Right lobe of liver (tissue), 6 donors: Measurements from ENCODE around the gene KAT2A. TPM values are rescaled to one million over a fixed set of nuclear protein-coding genes. Genes with fewer than 3 reads are reported as not detected.

Experiments
- ATAC-seq, 4 donors: fragments of 200-7000 bp; cut with Tn5 transposase; one replicate each; pipeline ENCODE4 v1.9.1; 2020; ENCODE audit warnings: mild to moderate bottlenecking in 4 of 4, moderate library complexity in 4 of 4
- DNase-seq, 3 donors: peaks; one replicate each; pipeline ENCODE4 v3.0.0-alpha.2; 2020
- H3K27ac ChIP-seq, 3 donors: fragments of 200-600 bp; one replicate each; pipeline ENCODE4 v1.8.0; 2022
- H3K27me3 ChIP-seq, 2 donors: fragments of 200-600 bp; one replicate each; pipeline ENCODE4 v1.8.0; 2022
- H3K36me3 ChIP-seq, 4 donors: fragments of 200-600 bp; sonication (generic) in 1 of 4; one replicate each; pipeline versions ENCODE4 v1.5.1 to v1.8.0; 2017 to 2022; ENCODE audit warnings: control low read depth in 1 of 4
- H3K4me1 ChIP-seq, 4 donors: fragments of 200-600 bp; sonication (generic) in 1 of 4; one replicate each; pipeline versions ENCODE4 v1.5.1 to v1.8.0; 2017 to 2022; ENCODE audit warnings: control low read depth in 1 of 4
- H3K4me3 ChIP-seq, 3 donors: fragments of 200-600 bp; one replicate each; pipeline ENCODE4 v1.8.0; 2022
- H3K9me3 ChIP-seq, 4 donors: fragments of 200-600 bp; sonication (generic) in 1 of 4; one replicate each; pipeline versions ENCODE4 v1.5.1 to v1.8.0; 2017 to 2022; ENCODE audit warnings: control low read depth in 1 of 4
- CTCF ChIP-seq, 4 donors: fragments of 200-600 bp in 3 of 4; fragments of 450-650 bp in 1 of 4; IDR thresholded peaks; one replicate each; pipeline versions ENCODE4 v1.5.1 to v1.8.0; 2016 to 2022; ENCODE audit warnings: antibody characterized with exemption in 4 of 4, mild to moderate bottlenecking in 2 of 4
- POLR2A ChIP-seq: fragments of 450-650 bp; IDR thresholded peaks from one replicate; pipeline ENCODE4 v1.6.1; 2017; ENCODE audit warnings: antibody characterized with exemption, mild to moderate bottlenecking
- WGBS: methylation state at CpG from one replicate; pipeline ENCODE4 v1.1.6; 2018; ENCODE audit warnings: low coverage, low lambda C conversion rate; ENCODE audit not compliant: insufficient coverage; ENCODE audit errors: missing lambda C conversion rate; 5-methylcytosine and 5-hydroxymethylcytosine counted together
- intact Hi-C, 2 donors: fragments of 100-400 bp; cut with DNase I; formaldehyde crosslinking; loops; one replicate each; pipeline versions ENCODE4 v1.11.2 to v1.14.1; 2022
- total RNA-seq, 6 experiments: library from RNA; depleted of rRNA in 2 of 6; stranded (reverse); fragments of >200 nt in 2 of 6; fragmentation: NEBNext Ultra II Directional in 3 of 6; extraction: Animal tissue kit (Norgen Biotek cat#: 25700) in 3 of 6; gene quantifications; one replicate each; pipeline versions ENCODE4 v1.1.0 to v1.2.4, GENCODE V29; 2016 to 2023
- donor health status: DM: no; HTN: yes; CAD: no.
- donor health status: DM: no; HTN: no; CAD: no.
- donor health status: DM: no; HTN: no; CAD: no.
- donor health status: DM: no; HTN: yes; CAD: no.
- donor health status: DM: no; HTN: yes; CAD: no.

Gene KAT2A
- total RNA-seq, 6 experiments from 2014 or later = 14.3 to 36.4 (median 21.3) TPM

GRCh38 chr17:42131981-42132432 lies 10.8 kb upstream of the KAT2A start:
- peak overlapping the region; percentile 36 to 93 (median 49) for H3K27ac ChIP-seq
- peak in 1 of 4 donors; percentile 2 for ATAC-seq

GRCh38 chr17:42131232-42131631 lies 10.1 kb upstream of the KAT2A start:
- peaks cover 0 to 50% (median 12%) of the 10 kb centered on the region in 4 donors for H3K4me1 ChIP-seq
- WGBS = 84% methylated on average over 4 of the region's 4 CpGs

More at GRCh38 chr17:42131981-42132432, 10.8 kb upstream of the KAT2A start:
- intact Hi-C loops = no loop called here
- no peaks in the 10 kb centered on the region for H3K9me3 ChIP-seq
- H3K4me1 ChIP-seq = peaks cover 0 to 57% (median 18%) of the 10 kb centered on the region in 4 donors
- no peak for TF ChIP-seq CTCF (IDR thresholded peaks at IDR 0.05)
- DNase-seq = no peak
- H3K4me3 ChIP-seq = no peak overlapping the region
- 44% methylated on average over 4 of the region's 4 CpGs for WGBS
- H3K27me3 ChIP-seq = no peaks in the 10 kb centered on the region
- peaks cover 0 to 31% (median 14%) of the 10 kb centered on the region in 4 donors for H3K36me3 ChIP-seq

DNA sequence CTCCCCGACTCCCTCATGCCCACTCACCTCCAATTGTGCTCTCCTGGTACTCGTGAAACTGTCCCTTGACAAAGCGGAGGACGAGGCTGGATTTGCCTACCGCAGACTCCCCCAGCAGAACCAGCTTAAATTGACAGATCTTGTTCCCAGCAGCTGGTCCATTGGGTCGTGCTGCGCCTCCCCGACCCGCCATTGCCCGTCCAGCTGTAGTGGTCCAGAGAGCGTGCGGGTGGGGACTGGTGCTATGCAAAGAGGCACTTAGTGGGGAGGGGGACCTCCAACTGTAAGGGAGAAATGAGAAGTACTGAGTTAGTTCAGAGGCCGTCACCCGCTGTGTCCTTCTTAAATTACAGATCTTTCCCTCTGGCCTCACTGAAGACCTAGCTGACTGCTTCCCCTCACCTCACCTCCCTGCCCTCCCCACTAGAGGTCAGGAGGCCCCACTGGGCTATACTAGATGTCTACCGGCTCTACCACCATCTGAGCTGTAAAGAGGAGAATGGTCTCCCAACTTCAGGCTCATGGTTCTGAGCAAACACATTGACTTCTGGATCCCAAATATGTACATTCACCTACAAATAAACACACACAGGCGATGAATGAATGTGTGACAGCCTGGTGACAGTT lies 9.3 kb upstream of the KAT2A start:
- Histone ChIP-seq H3K4me3 (no peak overlapping the region), H3K4me1 (peaks cover 0 to 42% (median 8%) of the 10 kb centered on the region in 4 donors), H3K27ac (peak overlapping the region; percentile 52 to 73 (median 67)), H3K36me3 (peaks cover 0 to 42% (median 20%) of the 10 kb centered on the region in 4 donors), H3K27me3 (no peaks in the 10 kb centered on the region), H3K9me3 (no peaks in the 10 kb centered on the region)
- TF ChIP-seq CTCF (IDR thresholded peaks at IDR 0.05) = no peak
- no peak for TF ChIP-seq POLR2A
- no peak for ATAC-seq
- 90% methylated on average over 4 of the region's 16 CpGs for WGBS
- DNase-seq = no peak
- intact Hi-C loops = no loop called here

More at GRCh38 chr17:42131232-42131631, 10.1 kb upstream of the KAT2A start:
- H3K4me3 ChIP-seq = no peak overlapping the region
- ATAC-seq = no peak
- TF ChIP-seq CTCF (IDR thresholded peaks at IDR 0.05) = no peak
- no peak for TF ChIP-seq POLR2A
- H3K36me3 ChIP-seq = peaks cover 0 to 35% (median 16%) of the 10 kb centered on the region in 4 donors
- no peaks in the 10 kb centered on the region for H3K9me3 ChIP-seq
- H3K27ac ChIP-seq = peak overlapping the region in 2 of 3 donors; percentile 49 to 73
- H3K27me3 ChIP-seq = no peaks in the 10 kb centered on the region
- DNase-seq = no peak
- intact Hi-C loops = no loop called here

- DNase-seq (peak in 2 of 3 donors; percentile 62 to 65), ATAC-seq (peak; percentile 40 to 81 (median 72))
- H3K4me1 ChIP-seq = peaks cover 0 to 30% (median 5%) of the 10 kb centered on the region in 4 donors
Observed at GRCh38 chr17:42129109-42129837, 8.1 kb upstream of the KAT2A start.

More at GRCh38 chr17:42129109-42129837, 8.1 kb upstream of the KAT2A start:
- intact Hi-C loops = loop anchor here in 1 of 2 donors (10.0 kb wide), 1 partner anchor 46 kb away; no protein-coding TSS in a partner anchor
- no peaks in the 10 kb centered on the region for H3K9me3 ChIP-seq
- H3K27ac ChIP-seq = peak overlapping the region; percentile 52 to 73 (median 67)
- no CpG with 5 or more reads among the region's 8 CpGs for WGBS
- TF ChIP-seq CTCF (IDR thresholded peaks at IDR 0.05) = peak in 1 of 4 donors; percentile 10
- TF ChIP-seq POLR2A = no peak
- H3K27me3 ChIP-seq = no peaks in the 10 kb centered on the region
- H3K36me3 ChIP-seq = peaks cover 0 to 46% (median 20%) of the 10 kb centered on the region in 4 donors
- H3K4me3 ChIP-seq = no peak overlapping the region
